Stimulated activated CD8-positive, alpha-beta memory T cell treated with anti-CD3 and anti-CD28 coated beads, Interleukin-15, amount 100 ng/mL, for 24 hours (primary cell): ENCODE results near the gene HIBCH.
"Not testable (repeated sequence)": the region's sequence is repeated elsewhere in the genome, so short reads cannot be mapped to it uniquely, and the experiment has no call there.

Experiments
- DNase-seq: peaks from one replicate; pipeline ENCODE4 v3.0.0-alpha.2; 2020; ENCODE audit warnings: low read depth

The HIBCH gene

GRCh38 chr2:190235551-190236075 lies 84.0 kb downstream of the HIBCH start:
- no peak for DNase-seq

GRCh38 chr2:190235101-190235500 lies 84.5 kb downstream of the HIBCH start:
- no peak for DNase-seq

GRCh38 chr2:190223989-190224388 lies 95.6 kb downstream of the HIBCH start:
- DNase-seq, result not testable (repeated sequence)

- not testable (repeated sequence) for DNase-seq
Measured at GRCh38 chr2:190222745-190223144, 96.9 kb downstream of the HIBCH start.

- no peak for DNase-seq
Measured at GRCh38 chr2:190221429-190221828, 98.2 kb downstream of the HIBCH start.

- DNase-seq, result no peak
Measured at GRCh38 chr2:190219186-190219585, 100.4 kb downstream of the HIBCH start.

GRCh38 chr2:190217616-190218015 lies 102.0 kb downstream of the HIBCH start:
- DNase-seq, result no peak

- DNase-seq, result no peak
Measured at GRCh38 chr2:190216829-190217228, 102.8 kb downstream of the HIBCH start.

- DNase-seq, result no peak
Measured at GRCh38 chr2:190215620-190216019, 104.0 kb downstream of the HIBCH start.

GRCh38 chr2:190214426-190215194 lies 105.0 kb downstream of the HIBCH start:
- no peak for DNase-seq

- DNase-seq, result no peak
Measured at GRCh38 chr2:190213441-190214335, 105.9 kb downstream of the HIBCH start.

GRCh38 chr2:190210471-190210870 lies 109.2 kb downstream of the HIBCH start:
- no peak for DNase-seq

GRCh38 chr2:190209559-190209958 lies 110.1 kb downstream of the HIBCH start:
- no peak for DNase-seq

- no peak for DNase-seq
Measured at GRCh38 chr2:190207930-190208329, 111.7 kb downstream of the HIBCH start.

GRCh38 chr2:190205657-190206056 lies 114.0 kb downstream of the HIBCH start:
- DNase-seq, result no peak

GRCh38 chr2:190202604-190203003 lies 117.0 kb downstream of the HIBCH start:
- DNase-seq, result no peak

GRCh38 chr2:190202018-190202417 lies 117.6 kb downstream of the HIBCH start:
- no peak for DNase-seq

GRCh38 chr2:190200603-190201002 lies 119.0 kb downstream of the HIBCH start:
- no peak for DNase-seq

GRCh38 chr2:190199530-190199929 lies 120.1 kb downstream of the HIBCH start:
- no peak for DNase-seq

GRCh38 chr2:190199109-190199508 lies 120.5 kb downstream of the HIBCH start:
- no peak for DNase-seq

GRCh38 chr2:190197143-190197720 lies 122.4 kb downstream of the HIBCH start:
- DNase-seq, result no peak

- no peak for DNase-seq
Measured at GRCh38 chr2:190190507-190191162, 129.0 kb downstream of the HIBCH start.
